ENCODE data around the gene STAT6. TPM values are rescaled to one million over a fixed set of nuclear protein-coding genes. Genes with fewer than 3 reads are reported as not detected.

STAT6 gene
- total and polyA plus RNA-seq, 10 of the 15 experiments (the other 5 are each of a cell fraction or from before 2014, with no cell fraction given) = 14.2 to 176 (median 89.6) TPM

DNA sequence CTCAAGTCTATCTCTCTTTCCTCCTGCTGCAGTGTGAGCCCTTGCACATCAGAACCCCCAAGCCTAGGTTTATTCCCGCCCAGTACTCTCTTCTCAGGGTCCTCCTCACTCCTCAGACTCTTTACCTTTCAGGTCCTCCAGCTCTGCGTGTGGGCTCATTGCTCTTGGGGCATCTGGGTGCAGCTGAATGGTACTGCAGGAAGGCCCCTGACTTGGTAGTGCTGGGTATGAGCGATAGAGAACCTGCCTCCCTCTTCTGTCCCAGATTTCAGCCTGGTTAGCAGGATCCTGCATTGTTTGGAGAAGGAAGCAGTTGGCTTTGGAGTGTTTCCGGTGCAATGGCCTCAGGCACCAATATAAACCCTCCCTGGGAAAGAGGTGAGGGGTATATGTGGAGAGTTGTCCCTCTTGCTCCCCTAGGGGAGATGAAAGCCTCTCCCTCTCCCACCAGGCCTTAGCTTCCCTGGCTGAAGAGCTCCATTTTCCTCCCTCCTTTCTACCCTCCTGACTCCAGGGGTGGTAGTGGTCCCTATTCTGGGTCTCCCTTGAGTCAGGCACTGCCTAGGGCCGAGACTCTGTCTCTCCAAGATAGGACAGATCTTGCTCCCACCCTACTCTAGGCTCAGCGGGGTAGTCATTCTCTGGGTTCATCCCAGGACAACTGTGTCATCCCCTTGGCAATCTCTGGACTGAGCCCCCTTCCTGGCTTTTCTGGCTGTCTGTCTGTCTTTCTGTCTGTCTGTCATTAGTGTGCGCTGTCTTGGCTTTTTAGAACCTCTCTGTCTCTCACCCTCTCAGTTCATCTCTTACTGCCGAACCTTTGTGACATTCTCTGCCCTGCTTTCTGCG lies 21.0 kb upstream of the STAT6 start:
- Histone ChIP-seq H3K4me2 (ENCODE audit: control insufficient read depth, insufficient read depth) (no peak overlapping the region), H3K36me3 (ENCODE audit: control insufficient read depth in 2 of 2, insufficient read depth in 2 of 2, low read length in 1 of 2) (no peaks in the 10 kb centered on the region), H3K9ac (ENCODE audit: control insufficient read depth, insufficient read depth, low read length) (no peak overlapping the region), H2AFZ (ENCODE audit: control insufficient read depth, low read depth, low read length) (no peak overlapping the region), H3K79me2 (ENCODE audit: control insufficient read depth, insufficient read depth, low read length) (no peaks in the 10 kb centered on the region), H3K4me1 (ENCODE audit: control insufficient read depth, insufficient read depth, low read length) (peaks cover 6% of the 10 kb centered on the region; the same call in 1 of the 2 replicates), H3K9me3 (replicated peaks; ENCODE audit: control insufficient read depth, insufficient read depth, low read length) (no peaks in the 10 kb centered on the region), H3K27ac (ENCODE audit: control insufficient read depth, insufficient read depth) (no peak overlapping the region), H3K4me3 (no peak overlapping the region), H4K20me1 (ENCODE audit: control insufficient read depth, insufficient read depth) (no peaks in the 10 kb centered on the region), H3K27me3 (replicated peaks in 1 of 2; ENCODE audit: control insufficient read depth in 2 of 2, insufficient read depth in 2 of 2, low read length in 1 of 2) (peaks cover 2 to 3% of the 10 kb centered on the region in 2 experiments; a peak in 3 of 4 replicates)
- 32% methylated on average over 9 of the region's 9 CpGs for WGBS (ENCODE audit: insufficient coverage, insufficient replicate concordance, low lambda C conversion rate, missing lambda C conversion rate)
- intact Hi-C loops (cut with micrococcal nuclease; ENCODE audit: unreplicated experiment) = no loop called here
- no peak for TF ChIP-seq TAF1 (IDR thresholded peaks at IDR 0.05; ENCODE audit: borderline replicate concordance, low read depth, low read length)
- TF ChIP-seq, protein P1, sequence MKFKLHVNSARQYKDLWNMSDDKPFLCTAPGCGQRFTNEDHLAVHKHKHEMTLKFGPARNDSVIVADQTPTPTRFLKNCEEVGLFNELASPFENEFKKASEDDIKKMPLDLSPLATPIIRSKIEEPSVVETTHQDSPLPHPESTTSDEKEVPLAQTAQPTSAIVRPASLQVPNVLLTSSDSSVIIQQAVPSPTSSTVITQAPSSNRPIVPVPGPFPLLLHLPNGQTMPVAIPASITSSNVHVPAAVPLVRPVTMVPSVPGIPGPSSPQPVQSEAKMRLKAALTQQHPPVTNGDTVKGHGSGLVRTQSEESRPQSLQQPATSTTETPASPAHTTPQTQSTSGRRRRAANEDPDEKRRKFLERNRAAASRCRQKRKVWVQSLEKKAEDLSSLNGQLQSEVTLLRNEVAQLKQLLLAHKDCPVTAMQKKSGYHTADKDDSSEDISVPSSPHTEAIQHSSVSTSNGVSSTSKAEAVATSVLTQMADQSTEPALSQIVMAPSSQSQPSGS (IDR thresholded peaks at IDR 0.05; ENCODE audit: low read length) = no peak
- TF ChIP-seq RELA (IDR thresholded peaks at IDR 0.05; ENCODE audit: borderline replicate concordance, partially characterized antibody) = no peak
- TF ChIP-seq ASH2L (IDR thresholded peaks at IDR 0.05; ENCODE audit: borderline replicate concordance, low read depth) = no peak
- no peak for TF ChIP-seq IKZF1 (conservative IDR thresholded peaks at IDR 0.05)
- no peak for TF ChIP-seq CREB1 (IDR thresholded peaks at IDR 0.05; ENCODE audit: low read depth)
- ATAC-seq (no peak), FAIRE-seq (no peak), DNase-seq (ENCODE audit: low read depth, low spot score) (no peak)
- in situ Hi-C loops (cut with MboI) = no loop called here
- CTCF ChIA-PET = interaction anchor here (1.6 kb wide), 1 partner anchor 43 kb away, joined by 6 read pairs; no protein-coding TSS in a partner anchor
- no TSS peak for BruUV-seq (replicated peaks)
- SMC1A ChIA-PET (ENCODE audit: uncharacterized antibody, unreplicated experiment) = no interaction called here
- POLR2A ChIA-PET = interaction anchor here (0.6 kb wide), 1 partner anchor 225 kb away, joined by 3 read pairs; no protein-coding TSS in a partner anchor
- RAD21 ChIA-PET (ENCODE audit: unreplicated experiment) = interaction anchor here (0.6 kb wide), 1 partner anchor 115 kb away, joined by 4 read pairs; no protein-coding TSS in a partner anchor
